ENCODE results near the gene KRT31.
"Not testable (repeated sequence)": the region's sequence is repeated elsewhere in the genome, so short reads cannot be mapped to it uniquely, and the experiment has no call there.

KRT31 gene

DNA sequence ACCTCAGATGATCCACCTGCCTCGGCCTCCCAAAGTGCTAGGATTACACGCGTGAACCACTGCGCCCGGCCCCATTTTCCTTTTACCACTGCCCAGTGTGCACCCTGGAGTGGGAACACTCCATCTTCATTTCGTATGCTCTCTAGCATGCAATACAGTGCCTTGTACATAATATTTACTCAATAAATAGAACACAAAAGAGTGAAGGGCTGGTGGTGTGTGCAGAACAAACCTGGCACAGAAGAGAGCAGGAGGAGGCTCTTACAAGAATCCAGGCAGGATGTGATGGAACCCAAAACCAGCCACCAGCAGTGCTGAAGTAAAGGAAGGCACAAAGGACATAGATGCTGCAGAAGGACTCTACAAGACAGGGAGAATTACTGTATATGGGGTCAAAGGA is 19.7 kb upstream of the KRT31 start:
- no peak for DNase-seq

DNA sequence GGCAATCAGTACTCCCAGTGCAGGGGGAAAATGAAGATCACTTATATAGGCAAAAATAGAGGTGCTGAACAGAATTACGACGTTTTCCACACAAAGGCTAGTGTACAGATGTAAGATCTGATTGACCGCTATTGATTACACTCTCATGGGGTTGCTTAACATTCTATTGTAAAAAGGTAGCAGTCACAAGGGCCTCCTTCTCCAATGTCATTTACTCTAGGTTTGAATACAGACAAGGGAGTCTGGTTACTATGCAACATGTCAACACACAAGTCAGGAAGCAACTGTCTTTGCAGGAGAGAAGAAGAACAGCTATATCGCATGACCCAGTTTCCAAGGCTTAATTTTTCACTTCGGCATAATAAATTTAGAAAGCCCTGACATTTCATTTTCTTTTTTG is 19.1 kb upstream of the KRT31 start:
- DNase-seq = no peak

DNA sequence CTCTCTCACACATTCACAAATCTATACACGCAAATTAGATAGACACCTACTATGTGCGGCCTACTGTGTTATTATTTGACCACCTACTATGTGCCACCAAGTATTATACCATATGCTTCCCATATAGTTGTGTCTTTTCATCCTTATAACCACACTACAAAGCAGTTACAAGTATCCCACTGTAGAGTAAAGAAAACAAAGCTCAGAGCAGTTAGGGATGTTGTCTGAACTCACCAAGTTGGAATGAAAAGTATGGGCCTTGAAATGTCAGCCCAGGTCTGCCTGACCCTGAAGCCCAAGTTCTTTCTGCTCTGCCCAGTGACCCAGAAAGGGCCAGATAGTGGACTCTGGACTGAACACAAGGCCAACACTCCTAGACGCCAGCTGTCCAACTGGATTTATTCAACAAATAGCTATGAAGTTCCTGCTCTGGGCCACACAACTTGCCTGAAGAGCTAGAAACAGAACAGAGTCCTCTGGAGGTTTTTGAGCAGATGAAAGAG is 18.5 kb upstream of the KRT31 start:
- DNase-seq = no peak

DNA sequence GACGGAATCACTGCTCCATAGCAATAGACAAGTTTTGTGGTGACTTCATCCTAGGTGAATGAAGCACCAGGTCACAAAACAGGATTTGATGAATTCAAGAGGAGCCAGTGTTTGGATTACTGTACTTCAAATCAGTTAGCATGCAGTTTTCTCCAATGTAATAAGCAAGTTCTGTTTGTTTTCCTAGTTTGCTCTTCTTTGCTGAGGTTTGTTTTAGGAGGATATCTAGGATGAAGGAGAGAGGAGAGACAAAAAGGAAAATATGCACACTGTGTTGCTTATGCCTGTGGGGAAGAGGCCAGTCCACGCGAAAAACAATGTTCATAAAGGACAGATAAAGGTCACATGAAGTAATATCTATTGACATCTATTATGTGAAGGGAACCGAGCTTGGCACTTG is 18.0 kb upstream of the KRT31 start:
- no peak for DNase-seq

DNA sequence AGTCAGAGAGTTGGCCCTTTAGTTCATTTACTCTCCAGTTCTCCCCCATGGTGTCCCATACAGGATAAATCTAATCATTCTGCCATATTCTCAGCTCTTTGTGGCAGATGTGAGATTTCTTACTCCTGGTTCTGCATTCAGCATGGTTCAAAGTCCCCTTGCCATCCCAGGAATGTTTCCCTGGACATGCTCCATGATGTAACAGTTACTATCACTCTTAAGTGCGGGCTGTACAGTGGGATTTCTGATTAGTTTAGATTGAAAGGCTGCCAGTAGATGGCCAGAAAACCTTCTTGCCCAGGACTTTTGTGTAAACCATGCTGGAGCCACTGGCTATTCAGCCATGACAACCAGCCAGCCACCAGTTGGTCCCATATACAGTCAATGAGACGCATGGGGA is 16.6 kb upstream of the KRT31 start:
- DNase-seq = no peak

DNA sequence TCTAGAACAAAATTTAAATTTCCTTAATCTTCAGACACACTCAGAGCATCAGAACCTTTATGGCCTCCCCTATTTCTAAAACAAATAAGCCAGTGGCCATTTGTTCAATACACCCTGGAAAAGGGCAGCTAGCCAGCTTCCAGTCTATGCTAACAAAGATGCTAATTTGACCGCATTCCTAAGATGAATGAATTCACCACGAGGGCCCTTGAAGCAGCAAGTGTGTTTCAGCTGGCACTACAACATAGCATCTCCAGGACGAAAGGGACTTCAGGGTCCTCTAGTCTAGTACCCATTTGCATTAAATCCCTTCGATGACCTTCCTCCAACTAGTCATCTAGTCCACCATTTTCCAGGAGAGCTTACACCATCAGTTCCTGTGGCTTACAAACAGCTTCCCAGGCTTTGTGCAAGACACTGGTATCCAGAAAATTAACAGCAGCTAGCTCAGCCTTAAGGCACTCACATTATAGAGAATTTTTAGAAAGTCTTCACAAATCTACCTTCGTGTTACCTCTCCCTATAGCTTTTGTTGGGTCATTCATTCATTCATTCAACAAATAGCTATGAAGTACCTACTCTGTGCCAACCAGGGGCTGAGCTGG is 16.0 kb upstream of the KRT31 start:
- DNase-seq = no peak

DNA sequence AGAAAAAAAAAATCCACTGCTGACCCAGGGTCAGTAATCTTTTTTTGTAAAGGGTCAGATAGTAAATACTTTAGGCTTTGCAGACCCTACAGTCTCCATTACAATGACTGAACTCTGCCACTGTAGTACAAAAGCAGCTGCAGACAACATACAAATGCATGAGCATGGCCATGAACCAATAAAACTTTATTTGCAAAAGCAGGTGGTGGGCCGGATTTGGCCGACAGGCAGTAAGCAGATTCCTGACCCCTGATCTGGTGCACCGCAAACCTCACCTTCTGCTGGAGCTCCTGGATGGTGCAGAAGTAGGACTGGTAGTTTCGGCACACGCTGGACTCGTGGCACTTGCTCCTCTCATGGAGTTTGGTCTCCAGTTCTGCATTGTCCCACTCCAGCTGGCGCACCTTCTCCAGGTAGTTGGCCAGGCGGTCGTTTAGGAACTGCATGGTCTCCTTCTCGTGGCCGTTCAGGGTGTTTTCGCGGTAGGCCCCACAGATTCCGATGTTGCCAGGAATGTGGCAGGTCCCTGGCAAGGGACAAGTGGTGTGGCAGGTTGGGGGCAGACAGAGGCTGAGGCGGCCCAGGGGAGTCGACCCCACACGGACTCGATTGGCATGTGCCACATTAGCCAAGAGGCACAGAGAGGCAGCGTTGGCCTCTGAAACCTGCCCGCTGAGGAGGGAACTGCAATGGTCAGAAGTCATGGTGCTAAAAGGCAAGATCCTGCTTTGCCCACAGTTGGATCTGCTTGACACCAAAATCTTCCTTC is 13.8 kb upstream of the KRT31 start:
- no peak for DNase-seq

DNA sequence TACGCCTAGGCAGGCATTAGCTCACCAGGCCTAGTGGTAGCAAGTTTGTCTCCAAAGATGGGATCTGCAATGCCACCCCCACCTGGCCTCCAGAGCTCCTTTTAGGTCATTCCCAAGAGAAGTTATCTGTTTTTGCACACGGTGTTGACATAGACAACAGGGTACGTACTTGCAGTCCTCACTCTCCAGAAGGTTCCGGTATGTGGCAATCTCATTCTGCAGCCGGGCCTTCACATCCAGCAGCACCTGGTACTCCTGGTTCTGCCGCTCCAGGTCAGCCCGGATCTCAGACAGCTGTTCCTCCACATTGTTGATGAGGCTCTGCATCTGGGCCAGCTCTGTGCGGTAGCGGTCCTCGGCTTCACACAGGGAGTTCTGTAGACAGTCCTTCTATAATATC is 9.8 kb upstream of the KRT31 start:
- no peak for DNase-seq

DNA sequence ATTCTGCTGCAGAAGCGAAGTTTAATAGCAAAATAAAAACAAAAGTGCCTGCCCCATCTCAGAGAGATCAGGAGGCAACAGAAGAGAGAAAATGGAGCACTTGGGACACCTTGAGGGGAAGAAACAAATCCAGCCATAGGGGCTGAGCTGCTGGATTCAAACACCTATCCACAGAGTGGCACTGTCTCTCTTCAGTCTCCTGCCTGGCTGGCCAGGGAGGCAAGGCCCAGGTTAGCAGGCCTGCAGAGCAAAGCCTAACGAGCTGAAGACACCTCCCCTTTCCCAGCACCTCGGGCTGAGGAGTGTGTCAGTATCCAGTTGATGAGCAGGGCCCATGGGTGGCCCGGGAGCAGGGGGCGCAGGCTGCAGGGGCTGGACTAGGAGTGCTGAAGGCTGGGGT is 8.8 kb upstream of the KRT31 start:
- no peak for DNase-seq

DNA sequence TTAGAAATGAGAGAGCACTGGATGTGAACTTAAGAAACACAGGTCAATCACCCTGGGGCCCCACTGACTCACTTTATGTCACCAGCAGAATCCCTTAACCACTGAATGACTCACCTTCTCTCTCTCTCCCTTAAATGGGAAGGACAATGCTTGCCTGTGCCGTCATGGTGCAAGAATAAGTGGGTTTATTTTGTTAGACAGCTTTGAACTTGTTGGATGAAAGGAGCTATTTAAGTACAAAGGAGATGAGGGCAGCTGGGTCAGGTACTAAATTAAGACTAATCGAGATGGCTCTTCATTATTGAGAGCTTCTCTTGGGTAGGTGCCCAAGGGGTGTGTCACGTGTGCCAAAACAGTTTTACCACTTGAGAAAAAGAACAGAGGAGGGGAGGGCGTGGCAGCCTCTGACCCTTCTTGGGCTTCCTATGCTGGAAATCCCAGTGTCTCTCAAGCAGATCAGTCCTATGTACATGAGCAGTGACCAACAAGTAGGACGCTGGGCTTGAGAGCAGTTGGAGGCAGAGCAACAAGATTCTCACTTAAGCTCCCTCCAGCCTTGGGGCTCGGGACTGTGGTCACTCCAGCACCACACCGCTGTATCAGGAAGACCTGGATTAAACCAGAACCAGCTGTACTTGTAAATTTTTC is 6.7 kb upstream of the KRT31 start:
- peak; percentile 74 for DNase-seq

DNA sequence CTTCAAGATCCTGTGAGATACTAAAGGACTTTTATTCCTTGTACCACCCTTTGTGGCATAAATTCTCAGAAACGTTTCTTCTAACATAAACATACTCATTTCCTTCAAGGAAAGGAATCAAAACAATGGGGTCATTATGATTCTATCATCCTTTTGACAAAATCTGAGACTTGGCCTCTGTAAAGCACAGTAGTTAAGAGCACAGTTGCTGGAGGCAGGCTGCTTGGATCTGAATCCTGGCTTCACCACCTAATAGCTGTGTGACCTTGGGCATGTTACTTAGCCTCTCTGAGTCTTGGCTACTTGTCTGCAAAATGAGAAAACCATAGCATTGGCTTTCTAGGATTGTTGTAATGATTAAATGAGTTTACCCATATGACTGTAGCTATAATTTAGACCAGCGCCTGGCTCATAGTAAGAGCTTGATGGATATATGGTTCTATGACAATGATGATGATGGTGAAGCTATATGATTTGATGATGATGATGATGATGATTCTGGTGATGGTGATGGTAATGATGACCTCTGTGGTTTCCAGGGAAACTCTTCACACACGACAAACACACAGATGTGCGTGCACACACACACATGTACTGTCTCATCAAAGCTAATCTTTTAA is 6.1 kb upstream of the KRT31 start:
- peak; percentile 23 for DNase-seq

DNA sequence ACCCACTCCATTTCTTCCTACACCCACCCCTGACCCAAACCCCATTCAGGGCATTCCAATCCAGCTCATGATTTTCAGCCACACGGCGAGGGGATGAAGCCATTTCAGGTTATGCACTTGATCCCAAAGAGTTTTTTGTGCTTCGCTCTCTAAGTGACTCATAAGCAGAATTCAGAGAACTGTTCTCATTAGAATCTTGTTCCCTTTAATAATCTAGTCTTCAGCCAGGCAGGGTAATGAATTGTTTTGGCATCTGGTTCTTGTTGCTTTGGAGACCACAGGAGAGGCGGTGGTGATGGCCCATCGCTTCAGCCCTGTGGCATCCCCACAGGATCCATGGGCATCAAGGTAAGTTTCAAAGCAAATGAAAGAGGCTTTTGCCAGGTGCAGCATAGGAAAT is 4.8 kb upstream of the KRT31 start:
- DNase-seq = no peak

DNA sequence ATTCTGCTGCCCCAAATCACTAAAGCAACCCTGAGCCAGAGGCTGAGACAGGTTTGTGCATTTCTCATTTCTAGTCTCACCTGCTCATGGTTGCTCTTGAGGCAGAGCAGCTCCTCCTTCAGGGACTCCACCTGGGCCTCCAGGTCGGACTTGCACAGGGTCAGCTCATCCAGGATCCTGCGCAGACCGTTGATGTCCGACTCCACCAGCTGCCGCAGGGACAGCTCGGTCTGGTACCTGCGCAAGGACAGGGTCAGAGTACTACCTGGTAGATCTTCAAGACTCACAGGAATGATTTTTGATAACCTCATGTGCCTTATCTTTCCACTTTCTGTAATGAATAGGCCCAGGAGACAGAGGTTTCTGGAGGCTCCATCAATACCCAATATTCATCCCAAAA is 1.1 kb downstream of the KRT31 start:
- DNase-seq = no peak

DNA sequence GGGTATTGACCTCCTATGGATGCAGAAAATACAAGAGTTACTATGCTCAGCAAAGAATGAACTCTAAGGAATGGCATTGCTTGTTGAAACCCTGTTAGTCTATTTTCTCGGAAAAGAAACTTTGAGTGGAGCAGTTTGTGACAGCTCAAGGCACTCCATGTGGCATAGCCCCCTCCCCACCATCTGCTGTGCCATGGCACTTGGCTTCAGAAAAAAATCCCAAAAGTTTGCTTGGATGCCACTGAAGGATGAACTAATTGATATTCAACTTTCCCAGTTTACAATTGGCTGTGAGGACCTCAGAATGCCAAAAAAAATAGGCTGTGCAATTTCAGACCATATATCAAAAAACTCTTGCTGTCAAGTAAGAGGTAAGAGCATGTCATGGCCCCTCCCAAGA is 1.8 kb downstream of the KRT31 start:
- DNase-seq = no peak

DNA sequence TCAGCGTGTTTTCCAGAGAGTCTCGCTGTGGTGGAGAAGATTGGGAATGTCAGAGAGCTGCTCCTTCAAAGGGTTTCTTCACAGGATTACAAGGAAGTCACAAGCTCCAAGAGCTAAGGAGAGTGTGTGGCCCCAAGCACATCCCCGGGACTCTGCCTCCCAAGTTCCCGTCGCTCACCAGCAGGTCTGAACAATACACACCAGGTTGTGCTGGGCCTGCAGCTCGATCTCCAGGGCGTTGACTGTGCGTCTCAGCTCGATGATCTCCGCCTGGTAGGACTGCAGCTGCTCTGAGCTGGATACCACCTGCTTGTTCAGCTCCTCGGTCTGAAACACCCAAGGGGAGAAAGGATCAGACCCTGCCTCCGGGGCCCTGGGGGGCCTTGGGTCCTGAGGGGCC is 2.4 kb downstream of the KRT31 start:
- not testable (repeated sequence) for DNase-seq

DNA sequence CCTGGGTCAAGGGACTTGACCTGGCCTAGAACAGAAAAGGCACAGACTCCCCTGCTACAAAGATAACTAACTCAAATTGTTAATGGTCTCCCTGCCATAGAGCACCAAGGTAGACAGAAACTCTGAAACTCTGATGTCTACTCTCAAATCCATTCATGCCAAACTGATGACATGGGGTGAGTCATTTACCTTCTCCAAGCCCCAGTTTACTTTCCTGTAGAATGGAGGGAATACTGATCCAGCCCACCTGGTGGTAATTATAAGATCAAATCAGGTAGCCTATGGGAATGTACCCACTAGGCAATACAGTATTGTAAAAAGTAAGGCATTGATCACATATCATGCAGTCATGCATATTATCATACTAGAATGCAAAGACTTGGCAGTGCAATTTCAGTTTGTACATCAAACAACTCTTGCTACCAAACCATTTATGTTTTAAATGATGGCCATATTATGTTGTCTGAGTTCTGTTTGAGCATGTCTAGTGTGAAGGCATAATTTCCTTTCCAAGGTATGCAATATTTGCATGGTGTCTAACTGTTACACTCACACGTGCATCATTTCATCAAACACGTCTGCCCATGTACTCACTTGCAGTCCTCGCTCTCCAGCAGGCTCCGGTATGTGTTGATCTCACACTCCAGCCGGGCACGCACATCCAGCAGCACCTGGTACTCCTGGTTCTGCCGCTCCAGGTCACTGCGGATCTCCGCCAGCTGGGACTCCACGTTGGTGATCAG is 3.0 kb downstream of the KRT31 start:
- no peak for DNase-seq

DNA sequence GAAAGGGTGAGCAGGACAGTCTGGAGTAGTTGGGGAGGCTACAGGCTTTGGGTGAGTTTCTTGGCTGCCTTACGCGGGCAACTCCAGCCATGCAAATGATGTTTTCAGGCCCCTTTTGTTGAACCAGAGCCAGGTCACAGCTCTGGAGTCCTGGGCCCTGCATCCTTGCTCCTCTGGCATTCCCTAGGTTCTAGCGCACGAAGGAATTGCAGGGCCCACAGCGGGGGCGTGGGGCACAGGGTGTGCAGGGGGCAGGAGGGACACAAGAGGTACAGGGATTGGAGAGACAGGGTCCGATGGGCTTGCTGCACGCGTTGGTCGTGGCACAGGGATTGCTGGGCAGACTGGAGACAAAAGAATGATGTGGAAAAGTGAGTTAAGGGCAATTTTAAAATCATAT is 3.6 kb downstream of the KRT31 start:
- DNase-seq = no peak

DNA sequence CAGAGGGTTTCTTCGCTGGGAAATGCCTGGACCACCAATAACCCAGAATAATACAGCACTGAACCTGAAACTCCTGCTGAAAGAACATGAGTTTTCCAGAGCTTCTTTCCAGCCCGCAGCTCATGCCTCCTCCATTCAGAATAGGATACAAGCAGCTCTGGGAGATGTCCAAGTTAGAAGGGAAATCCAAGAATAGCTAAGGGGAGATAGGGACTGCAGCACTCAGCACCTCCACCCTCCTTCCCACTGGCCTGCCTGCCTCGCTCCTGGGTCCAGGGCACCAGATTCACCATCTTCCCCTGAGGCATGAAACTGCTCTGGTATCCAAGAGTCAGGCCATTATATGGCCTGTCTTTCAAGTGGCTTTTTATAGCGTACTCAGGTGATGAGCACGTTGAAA is 4.1 kb downstream of the KRT31 start:
- no peak for DNase-seq

DNA sequence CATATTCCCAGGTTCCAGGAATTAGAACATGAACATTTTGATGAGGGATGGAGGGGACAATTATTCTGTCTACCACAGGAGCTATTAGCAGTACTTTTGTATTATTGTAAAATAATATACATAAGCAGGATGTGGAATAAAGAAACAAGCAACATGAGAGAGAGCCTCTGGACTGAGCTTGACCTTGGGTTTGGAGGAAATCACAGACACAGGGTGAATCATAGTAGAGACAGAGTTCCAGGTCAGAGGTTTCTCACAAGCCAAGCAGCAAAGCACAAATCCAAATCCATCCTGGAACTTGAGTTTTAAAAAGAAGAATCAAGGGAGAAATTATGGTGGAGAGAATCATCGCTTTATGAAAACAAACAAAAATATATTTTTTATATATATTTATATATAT is 5.1 kb downstream of the KRT31 start:
- DNase-seq = no peak

DNA sequence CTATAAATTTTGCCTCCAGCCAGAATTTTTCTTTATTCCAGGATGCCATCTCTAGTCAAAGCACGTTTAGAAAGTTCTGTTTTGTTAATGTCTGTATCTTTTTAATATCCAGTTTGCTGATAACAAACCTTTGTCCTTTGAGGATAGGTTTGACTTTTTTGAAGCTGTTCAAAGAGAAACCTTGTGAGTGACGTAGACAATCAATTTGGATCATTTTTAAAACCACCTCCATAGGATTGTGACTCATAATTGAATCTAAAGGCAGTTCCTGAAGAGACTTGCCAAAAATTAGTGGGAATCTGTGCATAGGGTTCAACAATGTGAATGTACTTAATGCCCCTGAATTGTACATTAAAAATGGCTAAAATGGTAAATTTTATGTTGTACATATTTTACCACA is 5.9 kb downstream of the KRT31 start:
- DNase-seq = no peak

DNA sequence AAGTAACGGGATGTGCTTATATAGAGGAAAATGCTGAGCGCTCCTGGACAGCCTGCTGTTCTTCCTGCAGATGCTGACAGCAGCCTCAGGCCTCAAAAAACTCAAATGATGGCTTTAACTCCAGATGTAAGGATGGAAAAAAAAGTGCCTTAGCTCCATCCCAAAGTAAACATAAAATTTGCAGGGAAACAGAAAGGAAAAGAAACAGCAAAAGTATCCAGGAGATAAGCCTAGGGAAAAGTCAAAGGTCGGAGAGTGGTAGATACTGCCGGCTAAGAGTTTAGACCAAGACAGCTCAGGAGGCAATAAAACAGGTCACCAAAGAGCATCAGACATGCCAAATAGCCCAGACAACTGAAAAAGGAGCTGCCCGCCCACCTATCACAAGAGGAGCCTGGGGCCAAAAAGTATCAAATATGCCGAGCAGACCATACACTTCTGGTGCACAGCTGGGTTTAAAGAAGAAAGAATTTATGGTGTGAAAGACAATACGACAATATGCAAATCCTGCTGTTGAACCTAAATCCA is 6.9 kb downstream of the KRT31 start:
- DNase-seq = no peak

DNA sequence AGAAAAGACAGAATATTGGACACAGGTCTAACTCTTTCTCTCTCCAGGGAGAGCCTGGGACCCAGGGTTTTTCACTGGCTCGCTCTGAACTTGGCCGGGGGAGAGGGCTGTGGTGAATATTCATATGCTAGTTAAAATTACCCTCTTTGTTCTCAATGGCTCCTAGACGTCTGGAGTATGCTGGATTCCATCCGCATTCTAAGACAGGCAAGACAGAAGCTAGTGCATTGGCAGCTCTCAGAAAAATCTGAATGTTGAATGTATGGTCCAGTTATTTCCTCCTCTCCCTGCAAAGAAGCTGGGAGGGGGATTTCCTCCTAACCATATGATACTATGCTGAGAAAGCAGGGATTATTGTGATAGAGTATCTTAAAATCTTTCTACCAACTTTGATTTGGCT is 9.7 kb downstream of the KRT31 start:
- DNase-seq = no peak

DNA sequence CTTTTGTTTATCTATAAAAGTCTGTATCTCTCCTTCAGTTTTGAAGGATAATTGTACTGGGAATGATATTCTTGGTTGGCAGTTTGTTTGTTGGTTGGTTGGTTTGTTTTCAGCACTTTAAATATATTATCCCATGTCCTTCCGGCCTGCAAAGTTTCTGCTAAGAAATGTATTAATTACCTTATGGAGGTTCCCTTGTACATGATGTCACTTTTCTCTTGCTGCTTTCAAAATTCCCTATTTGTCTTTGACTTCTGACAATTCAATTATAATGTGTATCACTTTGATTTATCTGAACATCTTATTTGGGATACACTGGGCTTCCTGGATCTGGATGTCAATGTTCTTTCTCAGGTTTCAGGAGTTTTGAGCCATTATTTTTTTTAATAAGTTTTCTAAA is 11.2 kb downstream of the KRT31 start:
- no peak for DNase-seq
